ENCODE measurements around the gene POP5.

The POP5 gene

DNA sequence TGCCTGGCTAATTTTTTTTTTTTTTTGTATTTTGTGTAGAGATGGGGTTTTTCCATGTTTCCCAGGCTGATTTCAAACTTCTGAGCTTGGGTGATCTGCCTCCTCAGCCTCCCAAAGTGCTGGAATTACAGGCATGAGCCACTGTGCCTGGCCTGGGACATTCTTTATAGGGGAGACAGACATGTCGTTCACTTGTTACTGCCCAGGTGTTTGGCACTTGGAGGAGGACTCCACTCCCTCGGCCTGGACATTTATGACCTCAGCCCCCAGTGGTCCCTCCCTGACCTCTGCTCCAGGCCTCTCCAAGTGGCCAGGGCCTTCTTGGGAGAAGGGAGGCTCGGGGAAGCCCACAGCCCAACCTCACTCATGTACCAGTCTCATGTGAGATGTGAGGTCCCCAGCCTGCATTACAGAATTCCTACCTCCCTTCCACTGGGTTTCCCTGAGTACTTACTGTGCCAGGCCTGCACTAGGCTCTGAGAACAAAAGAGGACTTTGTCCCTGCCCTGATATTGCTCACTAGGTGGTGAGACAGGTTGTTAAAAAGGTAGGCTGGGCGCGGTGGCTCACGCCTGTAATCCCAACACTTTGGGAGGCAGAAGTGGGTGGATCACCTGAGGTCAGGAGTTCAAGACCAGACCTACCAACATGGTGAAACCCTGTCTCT, 9.7 kb upstream of the POP5 start:
- DNase-seq (ENCODE audit: low read depth, low spot score), result no peak

DNA sequence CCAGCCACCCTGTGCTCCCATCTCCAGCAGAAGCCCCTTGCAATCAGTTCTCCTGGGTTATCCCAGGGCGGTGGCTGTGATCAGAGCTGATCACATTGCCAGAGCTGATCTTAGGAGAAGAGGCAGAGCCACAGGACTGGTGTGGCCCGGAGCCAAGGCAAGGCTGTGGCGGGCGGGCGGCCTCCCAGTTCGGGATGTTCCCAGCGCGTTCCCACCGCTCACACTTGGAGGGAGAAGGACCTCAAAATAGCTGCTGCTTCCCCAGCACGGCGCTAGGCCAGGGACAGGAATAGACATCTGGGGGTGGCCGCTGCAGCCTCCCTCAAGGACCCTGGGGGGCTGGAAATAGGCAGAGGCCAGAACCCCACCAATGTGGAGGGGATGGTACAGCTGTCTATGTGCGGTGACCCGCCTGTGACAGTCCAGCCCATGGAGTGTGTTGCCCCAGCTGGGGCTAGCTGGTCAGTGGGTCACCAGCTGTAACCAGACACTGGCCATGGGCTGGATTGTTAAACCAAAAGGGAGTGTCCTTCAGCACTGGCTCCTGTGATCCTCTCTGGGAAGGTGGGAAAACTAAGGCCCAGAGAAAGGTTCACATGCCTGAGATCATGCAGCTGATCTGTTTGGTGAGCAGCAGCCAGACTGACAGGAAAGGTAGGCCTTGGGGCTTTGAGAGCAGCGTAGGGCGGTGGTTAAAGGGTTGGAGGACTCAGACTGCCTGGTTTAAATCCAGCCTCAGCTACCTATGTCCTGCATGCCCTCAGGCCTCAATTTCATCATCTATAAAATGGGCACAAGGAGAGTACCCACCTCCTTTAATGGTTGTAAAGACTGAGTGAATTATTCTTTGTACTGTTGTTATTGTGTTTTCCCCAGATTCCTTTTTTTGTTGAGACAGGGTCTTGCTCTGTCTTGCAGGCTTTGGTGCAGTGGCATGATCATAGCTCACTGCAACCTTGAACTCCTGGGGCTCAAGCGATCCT, 8.0 kb upstream of the POP5 start:
- no peak for DNase-seq (ENCODE audit: low read depth, low spot score)

DNA sequence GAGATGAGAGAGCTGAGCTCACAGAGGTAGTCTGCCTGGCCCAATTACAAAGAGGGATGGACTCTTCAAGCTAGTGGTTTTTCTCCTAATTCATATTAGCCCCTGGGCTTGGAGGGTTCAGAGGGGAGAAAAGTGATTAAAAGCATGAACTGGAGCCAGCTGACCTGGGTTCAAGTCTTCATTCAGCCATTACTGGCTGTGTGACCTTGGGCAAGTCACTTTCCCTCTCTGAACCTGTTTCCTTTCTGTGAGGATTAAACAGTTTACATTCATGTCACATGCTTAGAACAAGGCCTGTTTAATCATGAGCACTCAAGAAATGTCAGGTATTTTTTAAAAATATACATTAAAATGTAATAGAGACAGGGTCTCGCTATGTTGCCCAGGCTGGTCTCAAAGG, 7.2 kb upstream of the POP5 start:
- DNase-seq (ENCODE audit: low read depth, low spot score), result no peak

DNA sequence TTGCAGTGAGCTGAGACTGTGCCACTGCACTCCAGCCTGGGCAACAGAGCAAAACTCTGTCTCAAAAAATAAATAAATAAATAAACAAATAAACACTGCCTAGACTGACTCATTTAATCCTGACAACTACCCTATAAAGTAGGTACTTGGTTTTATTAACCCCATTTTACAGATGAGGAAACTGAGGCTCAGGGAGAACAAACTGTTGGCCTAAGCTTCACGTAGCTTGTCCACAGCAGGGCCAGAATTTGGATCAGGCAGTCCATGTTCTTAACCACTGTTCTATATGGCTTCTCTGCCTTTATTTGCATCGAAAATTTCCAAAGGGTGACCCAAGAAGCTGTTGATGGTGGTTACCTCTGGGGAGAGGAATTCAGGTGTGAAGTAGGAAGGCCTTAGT, 5.7 kb upstream of the POP5 start:
- DNase-seq (ENCODE audit: low read depth, low spot score), result no peak

DNA sequence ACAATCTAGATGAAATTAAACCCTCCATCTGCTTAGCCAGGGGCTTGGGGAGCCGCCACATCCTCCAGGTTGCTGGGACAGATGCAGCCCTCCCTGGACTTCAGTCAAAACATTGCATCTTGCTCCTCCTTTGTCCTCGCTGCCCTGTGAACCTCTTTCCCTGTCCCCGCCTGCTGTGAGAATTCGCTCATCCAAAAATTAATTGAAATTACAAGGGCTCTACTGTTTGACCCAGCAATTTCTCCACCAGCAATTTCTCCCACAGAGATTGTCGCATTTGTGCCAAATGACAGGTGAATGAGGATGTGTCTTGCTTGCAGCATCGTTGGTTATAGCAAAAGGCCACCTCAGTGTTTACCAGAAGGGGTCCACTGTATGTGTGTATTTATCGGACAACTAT, 5.0 kb upstream of the POP5 start:
- DNase-seq (ENCODE audit: low read depth, low spot score), result no peak

DNA sequence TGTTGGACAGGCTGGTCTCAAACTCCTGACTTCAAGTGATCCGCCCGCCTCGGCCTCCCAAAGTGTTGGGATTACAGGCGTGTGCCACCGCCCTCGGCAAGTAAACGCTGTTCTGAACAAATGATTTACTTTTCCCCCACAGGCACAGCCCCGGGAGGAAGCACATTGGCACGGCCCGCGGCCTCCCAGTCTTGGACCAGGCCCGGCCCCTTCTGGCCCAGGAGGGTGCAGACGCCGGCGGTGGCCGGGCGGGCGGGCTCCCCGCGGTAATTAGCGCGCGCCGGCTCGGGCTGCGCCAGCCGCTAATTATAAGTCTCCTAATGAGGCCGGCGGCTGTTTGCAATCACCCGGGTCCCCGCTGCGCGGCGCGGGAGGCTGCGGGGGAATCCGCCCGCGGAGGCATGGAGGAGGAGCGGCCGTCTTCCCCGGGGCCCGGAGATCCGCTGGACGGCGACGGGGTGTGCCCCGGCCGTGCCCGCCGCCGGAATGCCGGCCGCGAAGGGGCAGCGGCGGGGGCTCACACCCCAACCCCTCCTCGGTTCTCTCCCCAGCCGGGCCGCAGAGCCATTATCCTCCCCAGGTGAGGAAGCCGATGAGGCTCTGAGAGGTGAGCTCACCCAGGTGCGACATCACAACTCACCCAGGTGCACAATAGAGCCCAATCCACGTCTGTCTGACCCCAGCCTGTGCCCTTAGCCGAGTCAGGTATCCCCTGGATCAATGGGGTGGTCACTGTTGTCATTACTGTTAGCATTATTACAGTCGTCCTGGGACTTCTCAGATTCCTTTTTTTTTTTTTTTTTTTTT, 3.3 kb upstream of the POP5 start:
- no peak for DNase-seq (ENCODE audit: low read depth, low spot score)

DNA sequence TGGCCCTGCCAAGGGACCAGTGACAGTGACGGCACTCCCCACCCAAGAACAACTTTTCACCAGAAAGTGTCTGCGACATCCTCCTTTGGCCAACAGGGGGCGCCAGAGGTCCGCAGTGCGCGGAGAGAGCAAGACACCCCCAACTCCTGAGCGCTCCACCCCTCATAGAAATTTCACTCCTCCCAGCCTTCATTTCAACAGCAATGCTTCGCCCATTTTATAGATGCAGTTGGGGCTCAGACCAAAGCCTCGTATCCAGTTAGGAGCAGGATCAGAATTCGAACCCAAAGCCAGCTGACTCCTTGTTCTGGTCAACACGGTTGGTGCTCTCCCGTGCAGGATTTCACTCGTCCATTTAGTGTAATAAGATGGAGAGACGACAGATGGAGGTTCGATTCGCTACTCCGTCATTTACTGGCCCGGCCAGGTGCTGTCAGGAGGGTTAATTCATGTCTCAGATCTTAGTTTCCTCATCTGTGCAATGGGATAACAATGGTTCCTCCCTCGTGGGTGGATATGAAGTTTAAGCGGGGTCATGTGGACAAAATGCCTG, 2.4 kb upstream of the POP5 start:
- DNase-seq (ENCODE audit: low read depth, low spot score), result no peak

DNA sequence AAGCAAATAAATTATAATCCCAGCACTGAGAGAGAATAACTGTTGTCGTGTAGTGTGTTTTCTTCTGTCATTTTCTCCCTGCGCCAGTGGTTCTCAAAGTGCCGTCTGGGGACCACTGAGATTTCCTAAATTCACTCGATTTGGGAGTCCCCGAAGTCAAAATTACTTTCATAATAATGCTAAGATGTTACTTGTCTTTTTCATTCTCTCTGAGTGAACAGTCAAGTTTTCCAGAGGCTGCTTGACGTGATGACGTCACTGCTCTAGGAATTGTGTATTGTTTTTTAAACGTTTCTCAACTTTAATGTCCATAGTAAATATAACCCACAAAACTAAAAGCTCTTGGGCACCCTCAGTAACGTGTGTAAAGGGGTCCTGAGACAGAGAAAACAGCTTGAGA, 796 bp upstream of the POP5 start:
- DNase-seq (ENCODE audit: low read depth, low spot score), result no peak

DNA sequence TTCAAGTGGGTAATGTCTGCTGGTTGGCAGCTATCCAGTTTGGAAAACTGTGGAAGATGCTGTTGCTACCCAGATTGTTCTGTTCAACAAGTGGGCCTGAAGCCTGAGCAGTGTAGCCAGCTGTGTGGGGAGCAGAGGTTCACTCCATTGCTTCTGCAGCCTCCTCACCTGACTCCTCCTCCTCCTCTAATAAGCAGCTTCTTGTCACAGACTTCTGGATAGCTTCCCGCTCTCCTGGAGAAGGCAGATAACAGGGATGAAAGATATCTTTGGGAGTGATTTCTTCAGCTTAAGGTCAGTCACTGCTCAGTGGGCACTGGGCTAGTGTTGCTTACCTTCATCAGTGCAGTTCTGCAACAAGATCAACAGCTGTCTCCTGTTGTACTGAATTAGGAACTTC, 2.0 kb downstream of the POP5 start:
- no peak for DNase-seq (ENCODE audit: low read depth, low spot score)

DNA sequence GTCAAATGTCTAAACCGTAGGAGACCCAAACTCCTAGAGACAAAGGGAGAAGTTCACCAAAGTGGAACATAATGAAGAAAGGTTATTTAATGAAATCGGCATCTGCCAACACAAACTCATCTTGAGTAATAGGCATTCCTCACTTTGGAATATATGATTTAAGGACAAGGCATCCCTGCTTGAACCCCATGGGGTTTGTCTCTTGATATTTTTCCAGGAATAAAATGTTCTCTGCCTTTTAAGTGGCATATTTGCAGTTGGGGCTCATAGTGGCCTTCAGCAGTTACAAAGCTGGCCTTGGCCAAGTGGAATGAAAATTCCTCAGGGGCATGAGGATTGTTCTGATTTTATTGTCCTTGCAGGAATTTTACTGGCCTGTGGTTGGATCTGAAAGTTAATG, 7.1 kb downstream of the POP5 start:
- DNase-seq (ENCODE audit: low read depth, low spot score), result no peak

DNA sequence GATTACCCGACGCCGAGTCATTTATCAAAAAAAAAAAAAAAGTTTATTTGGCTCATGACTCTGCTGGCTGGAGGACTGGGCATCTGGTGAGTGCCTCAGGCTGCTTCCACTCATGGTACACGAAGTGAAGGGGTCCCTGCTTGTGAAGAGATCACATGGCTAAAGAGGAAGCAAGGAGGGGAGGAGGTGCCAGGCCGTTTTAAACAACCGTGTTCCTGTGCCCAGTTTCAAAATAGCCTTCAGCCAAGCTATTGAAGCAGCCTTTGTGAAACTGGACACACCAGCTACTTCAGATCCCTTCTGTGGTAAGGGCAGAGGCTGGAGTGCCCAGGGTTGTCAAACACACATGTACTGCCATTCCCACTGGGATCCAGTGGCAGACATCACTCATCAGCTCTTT, 7.6 kb downstream of the POP5 start:
- no peak for DNase-seq (ENCODE audit: low read depth, low spot score)

DNA sequence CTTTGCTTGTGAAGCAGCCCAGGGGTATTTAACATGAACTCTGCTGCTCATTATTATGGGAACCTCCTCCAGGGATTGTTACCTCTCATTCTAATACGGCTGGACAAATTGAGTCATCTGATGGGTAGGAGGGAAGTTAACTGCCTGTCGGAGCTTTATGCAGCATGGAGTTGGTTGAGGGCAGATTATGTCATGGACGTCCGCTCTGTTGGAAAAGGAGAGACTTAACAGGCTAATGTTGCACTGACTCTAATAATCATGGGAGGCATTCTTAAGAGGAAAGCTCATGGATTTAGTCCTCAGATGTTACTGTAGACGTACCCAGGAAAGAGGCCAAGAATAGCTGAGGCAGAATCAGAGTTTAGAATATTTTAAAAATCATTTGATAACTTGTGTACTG, 9.9 kb downstream of the POP5 start:
- no peak for DNase-seq (ENCODE audit: low read depth, low spot score)

DNA sequence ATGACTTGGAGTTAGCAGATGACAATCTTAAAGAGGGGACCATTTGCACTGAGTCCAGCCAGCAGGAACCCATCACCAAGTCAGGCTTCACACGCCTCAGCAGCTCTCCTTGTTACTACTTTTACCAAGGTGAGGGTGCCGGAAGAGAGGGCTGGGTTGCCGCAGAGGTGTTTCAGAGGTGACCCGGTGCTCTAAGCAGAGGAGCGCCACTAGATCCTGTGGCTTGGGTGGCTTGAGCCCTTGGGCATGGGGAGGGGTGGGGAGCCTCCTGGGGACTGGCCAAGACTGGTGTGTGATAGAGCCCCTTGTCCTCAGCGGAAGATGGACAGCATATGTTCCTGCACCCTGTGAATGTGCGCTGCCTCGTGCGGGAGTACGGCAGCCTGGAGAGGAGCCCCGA, 17.7 kb downstream of the POP5 start:
- DNase-seq (ENCODE audit: low read depth, low spot score), result no peak

DNA sequence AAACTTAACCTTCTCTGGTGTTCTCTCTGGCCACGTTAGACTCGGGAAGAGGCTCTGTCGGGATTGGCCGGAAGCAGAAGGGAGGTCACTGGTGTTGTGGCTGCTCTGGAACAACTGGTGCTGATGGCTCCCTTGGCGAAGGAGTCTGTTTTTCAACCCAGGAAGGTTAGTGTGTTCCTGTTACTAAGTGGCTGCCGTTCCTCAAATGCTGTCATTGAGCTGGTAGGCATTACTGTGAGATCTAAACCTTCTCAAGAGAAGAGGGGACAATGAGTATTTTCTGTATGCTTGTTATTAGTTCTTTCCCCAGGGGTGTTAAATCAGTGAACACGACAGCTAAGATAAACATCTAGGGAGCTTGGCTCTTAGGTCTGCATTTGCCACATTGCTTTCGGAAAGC, 18.3 kb downstream of the POP5 start:
- no peak for DNase-seq (ENCODE audit: low read depth, low spot score)

DNA sequence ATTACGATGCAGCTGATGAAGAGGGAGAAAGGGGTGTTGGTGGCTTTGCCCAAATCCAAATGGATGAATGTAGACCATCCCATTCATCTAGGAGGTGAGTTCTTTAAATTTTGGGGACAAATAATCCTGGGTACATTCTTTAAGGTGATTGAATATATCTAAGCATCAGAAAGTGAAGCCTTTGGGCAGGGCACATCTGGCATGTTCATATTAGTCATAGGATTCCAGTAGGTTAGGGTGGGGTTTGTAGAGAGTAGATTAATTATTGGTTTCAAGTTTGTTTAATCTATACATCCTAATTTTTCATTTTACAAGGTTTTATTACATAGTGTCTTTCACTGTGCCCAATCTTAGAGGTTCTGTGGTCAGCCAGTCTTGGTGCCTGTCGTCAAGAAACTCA, 23.6 kb downstream of the POP5 start:
- no peak for DNase-seq (ENCODE audit: low read depth, low spot score)

DNA sequence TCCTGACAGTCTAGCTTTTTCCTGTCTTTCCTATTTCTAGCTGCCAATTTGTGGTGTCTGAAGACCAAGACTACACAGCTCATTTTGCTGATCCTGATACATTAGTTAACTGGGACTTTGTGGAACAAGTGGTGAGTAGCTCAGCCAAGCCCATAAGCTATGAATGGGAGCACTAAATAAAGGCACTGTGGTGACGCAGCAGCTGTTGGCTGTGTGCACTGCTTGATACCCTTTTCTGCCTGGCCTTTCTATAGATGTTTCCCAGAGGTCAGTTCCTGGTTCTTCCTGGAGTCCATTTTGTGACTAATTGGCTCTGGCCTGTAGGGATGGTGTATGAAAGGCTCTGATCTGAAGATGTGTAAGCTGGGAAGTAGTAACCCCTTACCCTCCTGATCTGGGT, 26.5 kb downstream of the POP5 start:
- DNase-seq (ENCODE audit: low read depth, low spot score), result no peak

DNA sequence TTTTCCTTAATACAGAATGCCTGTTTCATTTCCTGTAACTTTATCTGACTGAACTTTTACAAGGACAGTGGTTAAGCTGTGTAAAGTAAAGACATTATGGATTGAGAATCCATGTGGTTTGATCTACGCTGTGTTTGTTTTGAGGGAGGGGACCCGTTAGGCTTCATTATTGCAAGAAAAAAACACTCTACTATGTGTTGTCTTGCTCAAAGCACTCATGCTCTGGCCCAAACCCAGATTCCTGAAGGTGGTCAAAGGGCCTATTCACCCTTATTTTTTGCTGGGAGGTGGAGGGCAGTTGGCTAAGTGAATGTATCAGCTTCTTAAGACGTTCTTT, 35.2 kb downstream of the POP5 start:
- no peak for DNase-seq (ENCODE audit: low read depth, low spot score)

DNA sequence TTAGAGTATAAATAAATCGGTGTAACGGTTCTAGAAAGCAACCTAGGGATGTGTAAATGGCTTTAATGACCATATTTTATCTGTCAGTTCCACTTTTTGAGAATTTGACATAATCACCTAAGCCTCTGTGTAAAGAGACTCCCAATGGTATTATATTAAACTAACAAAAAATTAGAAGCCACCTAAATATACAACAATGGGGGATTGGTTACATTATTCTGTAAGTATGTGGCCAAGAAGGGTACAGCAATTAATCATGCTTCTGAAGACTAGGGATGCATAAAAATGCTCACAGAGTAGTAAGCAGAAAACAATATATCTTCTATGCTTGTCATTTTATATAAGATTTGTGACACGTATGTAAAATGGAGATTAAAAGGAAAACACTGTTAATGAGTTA, 36.5 kb downstream of the POP5 start:
- DNase-seq (ENCODE audit: low read depth, low spot score), result no peak

DNA sequence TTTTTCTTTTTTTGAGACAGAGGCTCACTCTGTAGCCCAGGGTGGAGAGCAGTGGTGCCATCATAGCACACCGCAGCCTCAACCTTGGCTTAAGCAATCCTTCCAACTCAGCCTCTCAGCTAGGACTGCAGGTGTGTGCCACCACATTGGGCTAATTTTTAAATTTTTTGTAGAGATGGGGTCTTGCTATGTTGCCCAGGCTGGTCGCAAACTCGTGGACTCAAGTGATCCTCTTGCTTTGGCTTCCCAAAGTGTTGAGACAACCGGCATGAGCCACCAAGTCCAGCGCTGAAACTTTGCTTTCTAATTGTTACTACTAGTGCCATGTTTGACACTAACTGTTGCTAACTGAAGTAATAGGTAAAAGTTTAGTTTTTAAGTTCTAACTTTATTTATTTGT, 39.0 kb downstream of the POP5 start:
- no peak for DNase-seq (ENCODE audit: low read depth, low spot score)

DNA sequence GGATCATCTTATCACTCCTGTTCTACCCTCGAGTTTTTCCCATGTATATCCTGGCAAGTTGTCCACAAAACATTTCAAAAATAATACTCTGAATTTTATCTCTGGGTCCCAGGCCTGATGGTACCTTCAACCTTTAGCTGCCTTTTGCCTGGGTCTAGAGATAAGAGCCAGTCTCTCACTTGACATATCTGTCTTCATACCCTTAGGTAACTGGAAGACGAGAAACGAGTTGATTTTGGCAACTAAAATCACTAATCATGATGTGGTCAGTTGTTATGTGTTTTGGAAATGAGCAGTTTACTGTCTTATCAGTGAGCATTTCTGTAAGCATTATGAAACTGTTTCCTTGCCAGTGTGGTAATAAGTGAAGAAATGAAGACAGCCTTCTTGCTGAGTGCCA, 40.8 kb downstream of the POP5 start:
- no peak for DNase-seq (ENCODE audit: low read depth, low spot score)

DNA sequence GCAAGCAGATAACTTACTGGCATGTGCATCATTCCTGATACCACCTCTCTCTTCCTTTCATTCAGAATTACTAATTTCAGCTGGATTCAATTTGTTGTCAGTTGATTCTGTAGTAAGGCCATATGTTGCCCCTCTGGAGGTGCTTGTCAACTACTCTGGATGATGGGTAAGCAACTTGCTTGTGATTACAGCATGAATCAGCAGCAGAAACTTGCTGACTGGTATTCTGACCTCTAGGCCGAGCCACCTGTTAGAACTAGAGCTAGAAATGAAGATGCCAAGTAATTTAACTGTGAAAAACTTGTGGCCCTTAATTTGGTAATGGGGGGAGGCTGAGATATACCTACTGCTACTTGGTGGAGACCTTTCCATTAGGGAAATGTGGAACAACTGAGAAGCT, 41.9 kb downstream of the POP5 start:
- no peak for DNase-seq (ENCODE audit: low read depth, low spot score)

Data from iPS DF 19.7 (cell line).